Measurements from ENCODE around the gene RABGAP1L. TPM values are rescaled to one million over a fixed set of nuclear protein-coding genes. Genes with fewer than 3 reads are reported as not detected.

Gene RABGAP1L
- total and polyA plus RNA-seq, 2 donors from 2014 or later, result 16.2 to 48.5 TPM

DNA sequence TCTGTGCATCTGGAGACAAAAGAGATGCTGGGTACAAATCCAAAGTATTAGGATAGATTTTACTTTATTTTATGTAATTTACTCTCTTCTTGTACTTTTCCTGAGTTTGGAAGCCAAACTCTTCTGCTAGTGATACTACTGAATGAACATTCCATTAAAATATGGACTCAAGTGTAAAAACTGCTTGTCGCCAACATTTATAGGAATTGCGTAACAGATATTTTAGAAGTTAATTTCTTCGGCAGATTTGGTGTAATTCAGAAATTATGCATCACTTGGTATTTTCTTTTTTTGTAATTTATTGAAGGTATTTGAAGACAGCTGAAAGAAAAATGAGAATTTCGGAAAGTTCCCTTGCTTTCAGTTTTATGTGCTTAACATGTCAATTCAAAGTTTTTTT is 137.0 kb downstream of the RABGAP1L start:
- FAIRE-seq (no peak), DNase-seq (no peak)
- no peaks in the 10 kb centered on the region for H3K4me1 ChIP-seq (ENCODE audit: control insufficient read depth in 2 of 3, insufficient read depth in 2 of 3, low read depth in 1 of 3, low read length in 3 of 3)
- H3K36me3 ChIP-seq (ENCODE audit: control insufficient read depth in 2 of 3, insufficient read depth in 3 of 3, low read length in 3 of 3), result peaks cover 0 to 3% (median 0%) of the 10 kb centered on the region in 3 donors
- intact Hi-C loops (cut with DNase I), result no loop called here
- TF ChIP-seq, protein P1, sequence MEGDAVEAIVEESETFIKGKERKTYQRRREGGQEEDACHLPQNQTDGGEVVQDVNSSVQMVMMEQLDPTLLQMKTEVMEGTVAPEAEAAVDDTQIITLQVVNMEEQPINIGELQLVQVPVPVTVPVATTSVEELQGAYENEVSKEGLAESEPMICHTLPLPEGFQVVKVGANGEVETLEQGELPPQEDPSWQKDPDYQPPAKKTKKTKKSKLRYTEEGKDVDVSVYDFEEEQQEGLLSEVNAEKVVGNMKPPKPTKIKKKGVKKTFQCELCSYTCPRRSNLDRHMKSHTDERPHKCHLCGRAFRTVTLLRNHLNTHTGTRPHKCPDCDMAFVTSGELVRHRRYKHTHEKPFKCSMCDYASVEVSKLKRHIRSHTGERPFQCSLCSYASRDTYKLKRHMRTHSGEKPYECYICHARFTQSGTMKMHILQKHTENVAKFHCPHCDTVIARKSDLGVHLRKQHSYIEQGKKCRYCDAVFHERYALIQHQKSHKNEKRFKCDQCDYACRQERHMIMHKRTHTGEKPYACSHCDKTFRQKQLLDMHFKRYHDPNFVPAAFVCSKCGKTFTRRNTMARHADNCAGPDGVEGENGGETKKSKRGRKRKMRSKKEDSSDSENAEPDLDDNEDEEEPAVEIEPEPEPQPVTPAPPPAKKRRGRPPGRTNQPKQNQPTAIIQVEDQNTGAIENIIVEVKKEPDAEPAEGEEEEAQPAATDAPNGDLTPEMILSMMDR (IDR thresholded peaks at IDR 0.05; ENCODE audit: borderline replicate concordance, extremely low read depth, insufficient read depth), result no peak
- no peak overlapping the region for H3K4me3 ChIP-seq (ENCODE audit: low read length in 3 of 3)
- no peak overlapping the region for H3K9ac ChIP-seq (ENCODE audit: low read length in 3 of 3)
- H3K27ac ChIP-seq (ENCODE audit: low read depth in 2 of 2, low read length in 2 of 2), result no peak overlapping the region
- H3K9me3 ChIP-seq (ENCODE audit: control insufficient read depth in 2 of 3, insufficient read depth in 1 of 3, low read length in 3 of 3), result peaks cover 0 to 6% (median 0%) of the 10 kb centered on the region in 3 donors
- H3K27me3 ChIP-seq (ENCODE audit: control insufficient read depth, insufficient read depth, low read length), result no peaks in the 10 kb centered on the region

DNA sequence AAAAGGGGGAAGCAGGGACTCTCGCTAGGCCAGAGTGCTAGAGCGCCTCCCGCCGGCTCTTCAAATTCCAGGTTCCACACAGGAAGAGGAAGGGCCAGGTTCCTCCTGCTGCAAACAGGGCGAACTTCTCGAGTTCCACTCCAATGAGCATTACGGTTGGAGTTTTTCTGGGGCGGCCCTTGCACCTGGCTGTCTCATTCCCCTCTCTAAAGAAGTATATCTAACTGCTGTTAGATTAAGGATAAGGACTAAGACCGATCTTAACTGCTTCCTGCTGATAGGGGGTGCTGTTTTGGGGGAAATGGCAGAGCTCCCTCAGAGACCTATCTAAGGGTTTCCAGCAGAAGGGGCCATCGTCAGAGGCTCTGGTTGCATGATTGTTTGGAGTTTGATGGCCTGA is 138.0 kb downstream of the RABGAP1L start:
- no peak overlapping the region for H3K4me3 ChIP-seq (ENCODE audit: low read length in 3 of 3)
- no peak overlapping the region for H3K27ac ChIP-seq (ENCODE audit: low read depth in 2 of 2, low read length in 2 of 2)
- H3K4me1 ChIP-seq (ENCODE audit: control insufficient read depth in 2 of 3, insufficient read depth in 2 of 3, low read depth in 1 of 3, low read length in 3 of 3), result no peaks in the 10 kb centered on the region
- no peaks in the 10 kb centered on the region for H3K27me3 ChIP-seq (ENCODE audit: control insufficient read depth, insufficient read depth, low read length)
- H3K9me3 ChIP-seq (ENCODE audit: control insufficient read depth in 2 of 3, insufficient read depth in 1 of 3, low read length in 3 of 3), result peaks cover 0 to 9% (median 0%) of the 10 kb centered on the region in 3 donors
- H3K9ac ChIP-seq (ENCODE audit: low read length in 3 of 3), result no peak overlapping the region
- intact Hi-C loops (cut with DNase I), result no loop called here
- TF ChIP-seq, protein P1 (IDR thresholded peaks at IDR 0.05; ENCODE audit: borderline replicate concordance, extremely low read depth, insufficient read depth), result no peak
- FAIRE-seq (no peak), DNase-seq (no peak)
- peaks cover 0 to 3% (median 0%) of the 10 kb centered on the region in 3 donors for H3K36me3 ChIP-seq (ENCODE audit: control insufficient read depth in 2 of 3, insufficient read depth in 3 of 3, low read length in 3 of 3)

DNA sequence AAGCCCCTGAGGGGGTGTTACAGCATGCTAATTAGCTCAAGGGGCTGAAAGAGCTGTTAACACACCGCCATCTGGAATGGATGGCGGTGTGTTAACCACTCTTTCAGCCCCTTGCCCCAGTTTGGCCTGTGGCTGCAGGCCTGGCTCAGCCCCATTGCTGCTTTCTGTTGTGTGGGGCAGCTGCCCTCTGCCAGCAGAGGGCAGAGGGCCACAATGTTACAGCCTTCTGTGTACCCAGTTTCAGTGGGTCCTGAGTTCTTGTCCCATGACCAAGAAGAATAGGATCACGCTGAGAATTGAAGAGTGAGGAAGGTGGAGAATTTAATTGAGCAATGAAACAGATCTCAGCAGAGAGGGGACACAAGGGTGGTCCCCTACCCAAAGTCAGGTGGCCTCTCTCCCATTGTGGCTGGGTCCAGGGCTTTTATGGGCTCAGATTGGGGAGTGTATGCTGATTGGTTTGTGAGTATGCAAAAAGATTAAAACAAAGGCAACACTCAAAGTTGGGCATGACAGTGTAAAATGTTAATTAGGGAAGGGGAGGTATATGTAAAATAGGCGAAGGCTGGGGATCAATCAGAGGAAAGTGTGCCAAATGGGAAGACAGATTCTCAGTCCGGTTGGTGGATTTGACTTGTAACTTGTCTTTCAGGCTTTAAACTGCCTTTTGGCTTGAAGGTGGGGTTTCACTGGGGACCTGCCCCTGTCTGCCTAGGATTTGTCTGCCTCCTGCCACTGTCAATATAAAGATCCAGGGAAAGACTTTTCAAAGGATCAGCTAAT is 142.2 kb downstream of the RABGAP1L start:
- FAIRE-seq, result no peak

More for the DNA sequence above, 142.2 kb downstream of the RABGAP1L start:
- Histone ChIP-seq H3K4me3 (ENCODE audit: low read length in 3 of 3) (no peak overlapping the region), H3K27ac (ENCODE audit: low read depth in 2 of 2, low read length in 2 of 2) (no peak overlapping the region), H3K9ac (ENCODE audit: low read length in 3 of 3) (no peak overlapping the region), H3K9me3 (ENCODE audit: control insufficient read depth in 2 of 3, insufficient read depth in 1 of 3, low read length in 3 of 3) (peaks cover 0 to 9% (median 0%) of the 10 kb centered on the region in 3 donors), H3K4me1 (ENCODE audit: control insufficient read depth in 2 of 3, insufficient read depth in 2 of 3, low read depth in 1 of 3, low read length in 3 of 3) (no peaks in the 10 kb centered on the region), H3K36me3 (ENCODE audit: control insufficient read depth in 2 of 3, insufficient read depth in 3 of 3, low read length in 3 of 3) (peaks cover 0 to 3% (median 0%) of the 10 kb centered on the region in 3 donors), H3K27me3 (ENCODE audit: control insufficient read depth, insufficient read depth, low read length) (no peaks in the 10 kb centered on the region)
- TF ChIP-seq, protein P1 (IDR thresholded peaks at IDR 0.05; ENCODE audit: borderline replicate concordance, extremely low read depth, insufficient read depth), result no peak
- DNase-seq, result no peak
- intact Hi-C loops (cut with DNase I), result no loop called here
